ENCODE data around the gene MORF4L1.

Gene MORF4L1

DNA sequence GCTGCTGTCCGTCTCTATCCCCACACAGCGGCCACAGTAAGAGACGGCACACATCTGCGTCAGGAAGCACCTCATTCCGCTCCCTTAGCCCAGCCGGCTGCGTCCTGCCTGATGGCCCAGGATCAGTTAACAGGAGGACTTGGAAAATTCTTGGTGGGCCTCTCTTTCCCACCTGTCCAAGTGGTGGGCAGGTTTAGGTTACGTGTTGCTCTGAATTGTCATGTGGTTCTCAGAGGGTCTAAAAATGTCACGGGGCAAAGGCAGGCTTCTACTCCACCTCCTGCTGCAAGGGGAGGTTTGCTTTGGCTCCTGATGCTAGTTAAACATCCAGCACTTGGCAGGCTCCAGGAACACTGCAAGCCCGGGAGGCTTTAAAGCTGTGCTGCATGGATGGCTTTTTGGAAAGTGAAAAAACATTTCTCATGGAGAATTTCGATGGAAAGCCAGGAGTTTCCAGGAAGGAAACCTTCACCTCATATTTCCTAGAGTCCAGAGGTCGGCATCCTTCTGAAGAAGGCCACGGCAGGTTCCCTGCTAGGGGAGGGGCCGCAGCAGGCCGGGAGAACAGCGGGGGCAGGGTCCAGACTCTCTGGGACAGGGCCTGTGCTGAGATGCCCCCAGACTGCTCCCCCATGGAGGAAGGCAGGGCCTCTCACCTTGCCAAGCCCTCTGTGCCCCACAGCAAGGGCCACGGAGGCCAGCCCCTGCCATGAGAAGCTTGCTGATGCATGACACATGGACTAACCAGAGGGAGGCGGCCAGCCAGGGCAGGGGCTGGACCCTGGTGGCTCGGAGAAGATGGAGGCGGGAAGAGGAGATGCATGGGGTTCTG lies 61.3 kb downstream of the MORF4L1 start:
- no peak for DNase-seq (ENCODE audit: extremely low read depth, low read depth)
- TF ChIP-seq, protein P1, sequence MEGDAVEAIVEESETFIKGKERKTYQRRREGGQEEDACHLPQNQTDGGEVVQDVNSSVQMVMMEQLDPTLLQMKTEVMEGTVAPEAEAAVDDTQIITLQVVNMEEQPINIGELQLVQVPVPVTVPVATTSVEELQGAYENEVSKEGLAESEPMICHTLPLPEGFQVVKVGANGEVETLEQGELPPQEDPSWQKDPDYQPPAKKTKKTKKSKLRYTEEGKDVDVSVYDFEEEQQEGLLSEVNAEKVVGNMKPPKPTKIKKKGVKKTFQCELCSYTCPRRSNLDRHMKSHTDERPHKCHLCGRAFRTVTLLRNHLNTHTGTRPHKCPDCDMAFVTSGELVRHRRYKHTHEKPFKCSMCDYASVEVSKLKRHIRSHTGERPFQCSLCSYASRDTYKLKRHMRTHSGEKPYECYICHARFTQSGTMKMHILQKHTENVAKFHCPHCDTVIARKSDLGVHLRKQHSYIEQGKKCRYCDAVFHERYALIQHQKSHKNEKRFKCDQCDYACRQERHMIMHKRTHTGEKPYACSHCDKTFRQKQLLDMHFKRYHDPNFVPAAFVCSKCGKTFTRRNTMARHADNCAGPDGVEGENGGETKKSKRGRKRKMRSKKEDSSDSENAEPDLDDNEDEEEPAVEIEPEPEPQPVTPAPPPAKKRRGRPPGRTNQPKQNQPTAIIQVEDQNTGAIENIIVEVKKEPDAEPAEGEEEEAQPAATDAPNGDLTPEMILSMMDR (IDR thresholded peaks at IDR 0.05; ENCODE audit: low read depth, low read length, missing control alignments) = no peak
- no peak overlapping the region for H3K4me3 ChIP-seq (replicated peaks; ENCODE audit: low read depth, low read length)

DNA sequence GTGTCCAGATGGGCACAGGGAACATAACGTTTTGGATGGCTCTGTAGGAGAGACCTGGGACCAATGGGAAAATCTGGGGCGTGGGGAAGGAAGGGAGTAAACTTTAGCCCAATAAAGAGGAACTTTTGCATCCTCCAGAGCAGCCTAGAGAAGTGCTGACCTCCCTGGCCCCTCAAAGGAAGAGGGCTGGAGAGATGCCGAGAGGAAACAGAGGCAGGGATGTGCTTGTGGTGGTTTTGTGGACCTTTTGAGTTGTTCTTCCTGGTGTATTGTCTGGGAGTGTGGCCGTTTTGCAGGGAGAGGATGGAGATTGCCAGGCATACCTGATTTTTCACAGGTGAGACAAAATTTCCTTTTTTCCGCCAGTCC lies 61.9 kb downstream of the MORF4L1 start:
- no peak overlapping the region for H3K4me3 ChIP-seq (replicated peaks; ENCODE audit: low read depth, low read length)
- DNase-seq (ENCODE audit: extremely low read depth, low read depth) = no peak
- TF ChIP-seq, protein P1 (IDR thresholded peaks at IDR 0.05; ENCODE audit: low read depth, low read length, missing control alignments) = no peak

DNA sequence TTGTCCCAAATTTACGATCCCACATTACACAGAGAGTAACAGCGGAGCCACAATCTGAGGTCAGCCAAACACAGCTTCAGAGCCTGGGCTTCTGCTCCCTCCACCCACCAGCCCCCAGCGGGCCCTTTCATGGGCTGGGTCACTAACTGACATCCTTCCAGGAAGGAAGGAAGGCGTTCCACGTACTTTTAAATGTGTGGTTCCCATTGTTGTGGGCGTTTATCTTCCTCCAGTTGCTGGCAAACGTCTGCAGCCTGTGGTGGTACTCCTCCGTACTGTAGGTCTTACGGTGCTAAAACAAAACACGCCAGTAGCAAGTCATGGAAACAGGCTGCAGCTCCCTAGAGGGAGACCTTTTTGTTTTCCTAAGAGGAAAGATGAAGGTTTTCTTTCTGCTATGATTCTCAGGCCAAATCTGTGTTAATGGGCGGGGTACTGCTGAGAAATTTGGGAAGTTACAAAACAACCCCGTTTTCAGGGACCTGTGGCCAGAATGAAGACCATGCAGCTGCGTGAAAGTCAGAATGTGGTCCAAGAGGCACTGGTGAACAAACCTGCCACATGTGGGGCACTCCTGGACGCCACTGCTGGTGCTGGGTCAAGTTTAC lies 64.5 kb downstream of the MORF4L1 start:
- TF ChIP-seq, protein P1 (IDR thresholded peaks at IDR 0.05; ENCODE audit: low read depth, low read length, missing control alignments) = no peak
- H3K4me3 ChIP-seq (replicated peaks; ENCODE audit: low read depth, low read length) = no peak overlapping the region
- DNase-seq (ENCODE audit: extremely low read depth, low read depth) = no peak

DNA sequence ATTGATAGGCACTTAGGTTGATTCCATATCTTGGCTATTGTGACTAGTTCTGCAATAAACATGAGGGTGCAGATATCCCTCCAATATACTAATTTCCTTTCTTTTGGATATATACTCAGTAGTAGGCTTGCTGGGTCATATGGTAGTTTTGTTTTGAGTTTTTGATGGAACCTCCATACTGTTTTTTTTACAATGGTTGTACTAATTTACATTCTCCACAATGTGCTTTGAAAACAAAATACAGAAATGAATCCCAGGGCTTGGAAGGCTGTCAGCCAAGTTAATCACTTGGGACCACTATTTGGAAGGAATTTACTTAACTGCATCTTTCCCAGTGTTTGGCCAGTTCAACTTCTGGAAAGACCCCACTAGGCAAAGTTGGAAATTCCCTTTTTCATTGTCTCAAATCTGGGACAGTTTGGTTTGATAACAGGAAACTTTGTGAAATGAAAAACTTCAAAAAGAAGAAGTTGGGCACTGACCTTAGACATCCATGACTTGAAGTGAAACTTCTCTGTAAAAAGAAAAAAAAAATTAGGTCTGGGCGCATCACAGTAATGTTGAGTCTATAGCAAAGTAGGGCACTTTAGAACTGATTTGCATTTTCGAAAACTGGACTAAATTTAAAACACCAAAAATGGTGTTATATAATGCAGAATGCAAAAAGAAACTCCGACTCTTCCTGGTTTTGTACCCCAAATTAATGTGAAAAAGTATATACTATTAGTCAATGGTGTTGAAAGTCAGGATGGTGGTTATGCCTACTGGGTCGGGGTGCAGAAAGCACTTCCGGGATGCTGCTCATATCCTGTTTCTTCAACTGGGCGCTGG lies 66.2 kb downstream of the MORF4L1 start:
- H3K4me3 ChIP-seq (replicated peaks; ENCODE audit: low read depth, low read length) = no peak overlapping the region
- TF ChIP-seq, protein P1 (IDR thresholded peaks at IDR 0.05; ENCODE audit: low read depth, low read length, missing control alignments) = no peak
- DNase-seq (ENCODE audit: extremely low read depth, low read depth) = no peak

DNA sequence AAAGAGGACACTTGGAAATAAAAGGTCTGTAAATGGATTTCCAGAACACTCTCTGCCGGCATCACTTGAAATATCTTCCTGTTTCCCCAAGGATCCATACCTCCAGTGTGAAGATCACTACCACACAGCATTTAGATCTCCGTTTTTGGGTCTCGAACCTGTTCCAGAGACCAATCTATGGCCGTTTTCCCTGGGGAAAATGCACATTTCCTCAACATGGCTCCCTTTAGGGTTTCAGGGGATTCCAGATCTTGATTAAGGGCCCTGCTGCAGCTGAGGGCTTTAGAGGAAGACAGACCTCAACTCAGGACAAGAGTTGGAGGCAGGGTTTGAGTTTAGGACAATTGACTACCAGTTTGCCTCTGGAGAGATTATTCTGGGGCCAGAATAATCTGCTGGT lies 70.1 kb downstream of the MORF4L1 start:
- TF ChIP-seq, protein P1 (IDR thresholded peaks at IDR 0.05; ENCODE audit: low read depth, low read length, missing control alignments) = no peak
- no peak for DNase-seq (ENCODE audit: extremely low read depth, low read depth)
- no peak overlapping the region for H3K4me3 ChIP-seq (replicated peaks; ENCODE audit: low read depth, low read length)

DNA sequence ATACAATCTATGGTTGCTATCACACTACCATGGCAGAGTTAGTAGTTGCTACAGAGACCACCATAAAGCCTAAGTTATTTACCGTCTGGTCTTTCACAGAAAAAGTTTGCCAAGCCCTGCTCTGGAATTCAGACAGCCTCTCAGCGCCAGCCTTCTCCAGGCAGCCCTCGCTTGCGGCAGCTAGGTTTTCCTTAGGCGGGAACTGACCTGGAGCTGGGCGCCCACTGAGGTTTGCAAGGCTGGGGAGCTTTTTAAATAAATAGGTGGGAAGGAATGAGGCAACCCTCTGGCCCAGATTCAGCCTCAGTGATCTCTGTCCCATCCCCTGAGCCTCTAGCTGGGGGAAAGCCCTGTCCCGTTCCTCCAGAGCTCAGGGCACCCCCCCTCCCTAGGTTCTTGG lies 71.0 kb downstream of the MORF4L1 start:
- H3K4me3 ChIP-seq (replicated peaks; ENCODE audit: low read depth, low read length) = no peak overlapping the region
- TF ChIP-seq, protein P1 (IDR thresholded peaks at IDR 0.05; ENCODE audit: low read depth, low read length, missing control alignments) = no peak
- DNase-seq (ENCODE audit: extremely low read depth, low read depth) = no peak

Measured in HFF-Myc (cell line).